ENCODE measurements around the gene RBM10.

Gene RBM10

DNA sequence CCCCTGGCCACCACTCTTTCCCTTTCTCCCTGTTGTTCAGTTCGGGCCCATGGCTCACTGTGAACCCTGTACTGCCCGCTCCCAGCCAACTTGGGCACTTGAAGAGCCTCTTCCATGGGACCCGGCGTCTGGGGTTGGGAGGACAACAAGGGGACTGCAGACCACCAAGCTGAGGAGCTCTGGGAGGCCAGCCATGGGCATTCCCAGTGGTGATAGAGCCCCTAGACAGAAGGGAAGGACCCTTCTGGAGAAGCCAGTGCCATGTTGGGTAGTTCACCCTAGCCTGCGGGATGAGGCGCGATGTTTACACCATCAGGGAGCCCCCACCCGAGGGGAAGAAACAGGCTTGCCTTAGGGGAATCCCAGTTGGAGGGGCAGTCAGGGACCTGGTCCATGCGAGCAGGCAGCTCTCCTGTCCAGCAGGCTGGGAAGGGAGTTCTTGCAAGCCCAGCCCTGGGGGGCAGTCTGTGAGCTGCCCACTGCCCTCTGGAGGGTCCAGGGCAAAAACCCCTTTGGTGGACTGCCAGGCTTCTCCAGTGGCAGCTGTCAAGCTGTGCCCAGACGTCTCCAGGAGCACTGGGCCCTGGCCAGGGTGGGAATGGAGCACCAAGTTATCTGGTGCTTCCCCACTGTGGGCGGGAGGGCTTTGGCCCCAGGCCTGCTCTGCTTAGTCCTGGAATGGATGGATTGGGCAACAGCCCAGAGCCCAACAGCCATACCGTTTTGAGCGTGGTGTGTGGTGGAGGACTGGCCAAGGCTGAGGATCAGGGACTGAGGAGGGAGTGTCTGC, 24.9 kb downstream of the RBM10 start:
- DNase-seq (ENCODE audit: low spot score) = no peak

DNA sequence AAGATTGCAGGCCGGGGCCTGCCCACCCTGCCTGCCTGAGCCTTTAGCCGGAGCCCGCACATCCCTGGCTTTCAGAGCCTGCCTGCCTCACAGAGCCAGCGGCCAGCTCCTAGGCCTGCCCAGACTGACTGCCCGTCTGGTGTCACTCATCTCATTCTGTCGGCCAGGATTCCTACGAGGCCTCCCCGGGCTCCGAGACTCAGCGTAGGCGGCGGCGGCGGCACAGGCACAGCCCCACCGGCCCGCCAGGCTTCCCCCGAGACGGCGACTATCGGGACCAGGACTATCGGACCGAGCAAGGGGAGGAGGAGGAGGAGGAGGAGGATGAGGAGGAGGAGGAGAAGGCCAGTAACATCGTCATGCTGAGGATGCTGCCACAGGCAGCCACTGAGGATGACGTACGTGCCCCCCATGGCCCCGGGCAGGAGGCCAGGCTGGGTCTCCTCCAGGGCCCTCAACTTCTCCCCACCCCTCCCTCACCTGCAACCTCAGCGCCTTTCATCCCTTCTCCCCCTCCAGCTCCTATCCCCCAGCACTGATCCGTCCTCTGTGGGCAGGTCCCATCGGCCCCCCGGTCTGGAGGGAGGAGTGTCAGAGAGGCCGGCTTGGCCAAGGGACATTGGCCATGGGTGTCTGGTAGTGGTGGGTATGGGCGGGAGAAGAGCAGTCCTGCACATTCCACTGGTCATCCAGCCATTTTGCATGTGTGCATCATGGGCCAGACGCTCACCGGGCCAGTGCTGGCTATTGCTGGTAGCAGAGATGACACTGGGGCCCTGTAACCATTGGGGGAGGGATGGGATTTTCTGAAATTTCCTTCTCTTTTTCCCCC, 26.1 kb downstream of the RBM10 start:
- TF ChIP-seq, protein P1, sequence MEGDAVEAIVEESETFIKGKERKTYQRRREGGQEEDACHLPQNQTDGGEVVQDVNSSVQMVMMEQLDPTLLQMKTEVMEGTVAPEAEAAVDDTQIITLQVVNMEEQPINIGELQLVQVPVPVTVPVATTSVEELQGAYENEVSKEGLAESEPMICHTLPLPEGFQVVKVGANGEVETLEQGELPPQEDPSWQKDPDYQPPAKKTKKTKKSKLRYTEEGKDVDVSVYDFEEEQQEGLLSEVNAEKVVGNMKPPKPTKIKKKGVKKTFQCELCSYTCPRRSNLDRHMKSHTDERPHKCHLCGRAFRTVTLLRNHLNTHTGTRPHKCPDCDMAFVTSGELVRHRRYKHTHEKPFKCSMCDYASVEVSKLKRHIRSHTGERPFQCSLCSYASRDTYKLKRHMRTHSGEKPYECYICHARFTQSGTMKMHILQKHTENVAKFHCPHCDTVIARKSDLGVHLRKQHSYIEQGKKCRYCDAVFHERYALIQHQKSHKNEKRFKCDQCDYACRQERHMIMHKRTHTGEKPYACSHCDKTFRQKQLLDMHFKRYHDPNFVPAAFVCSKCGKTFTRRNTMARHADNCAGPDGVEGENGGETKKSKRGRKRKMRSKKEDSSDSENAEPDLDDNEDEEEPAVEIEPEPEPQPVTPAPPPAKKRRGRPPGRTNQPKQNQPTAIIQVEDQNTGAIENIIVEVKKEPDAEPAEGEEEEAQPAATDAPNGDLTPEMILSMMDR (IDR thresholded peaks at IDR 0.05; ENCODE audit: extremely low read depth, missing control alignments) = no peak
- DNase-seq (ENCODE audit: low spot score) = no peak

More for the DNA sequence above, 24.9 kb downstream of the RBM10 start:
- TF ChIP-seq, protein P1 (IDR thresholded peaks at IDR 0.05; ENCODE audit: extremely low read depth, missing control alignments) = no peak

DNA sequence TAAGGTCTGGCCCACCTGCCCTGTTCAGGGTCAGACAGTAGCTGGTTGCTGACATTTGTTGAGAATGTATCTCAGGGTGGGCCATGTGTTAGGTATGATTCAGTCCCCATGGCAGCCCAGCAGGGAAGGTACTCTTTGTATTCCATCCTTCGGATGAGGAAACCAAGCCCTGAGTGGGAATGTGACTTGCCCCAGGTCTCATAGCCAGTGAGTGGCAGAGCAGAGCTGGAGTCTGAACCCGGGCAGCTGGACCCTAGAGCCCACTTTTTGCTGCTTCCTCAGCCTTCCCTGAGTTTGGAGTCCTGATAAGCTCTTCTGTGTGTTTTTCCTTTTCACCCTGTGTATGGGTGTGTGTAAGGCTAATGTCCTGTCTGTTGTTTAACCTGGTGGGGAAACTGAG, 27.0 kb downstream of the RBM10 start:
- TF ChIP-seq, protein P1 (IDR thresholded peaks at IDR 0.05; ENCODE audit: extremely low read depth, missing control alignments) = no peak
- DNase-seq (ENCODE audit: low spot score) = no peak

DNA sequence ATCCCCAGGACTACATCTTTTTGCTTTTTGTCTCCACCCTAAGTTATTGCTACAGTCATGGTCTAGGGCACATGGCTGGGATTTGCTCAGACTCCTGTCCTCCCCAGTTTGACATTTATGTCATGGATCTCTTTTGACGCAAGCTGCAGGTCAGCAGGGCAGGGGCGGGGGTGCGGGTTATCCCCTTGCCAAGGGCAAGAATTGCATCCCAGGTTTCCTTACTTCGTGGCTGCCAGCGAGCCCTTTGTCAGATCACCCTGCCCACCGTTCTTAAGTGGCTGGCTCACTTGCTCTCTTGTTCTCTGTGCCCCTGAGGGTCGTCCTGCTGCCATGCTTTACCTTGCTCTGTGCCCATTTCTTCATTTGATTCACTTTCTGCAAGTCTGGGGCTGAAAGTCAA, 27.5 kb downstream of the RBM10 start:
- no peak for DNase-seq (ENCODE audit: low spot score)
- TF ChIP-seq, protein P1 (IDR thresholded peaks at IDR 0.05; ENCODE audit: extremely low read depth, missing control alignments) = no peak

DNA sequence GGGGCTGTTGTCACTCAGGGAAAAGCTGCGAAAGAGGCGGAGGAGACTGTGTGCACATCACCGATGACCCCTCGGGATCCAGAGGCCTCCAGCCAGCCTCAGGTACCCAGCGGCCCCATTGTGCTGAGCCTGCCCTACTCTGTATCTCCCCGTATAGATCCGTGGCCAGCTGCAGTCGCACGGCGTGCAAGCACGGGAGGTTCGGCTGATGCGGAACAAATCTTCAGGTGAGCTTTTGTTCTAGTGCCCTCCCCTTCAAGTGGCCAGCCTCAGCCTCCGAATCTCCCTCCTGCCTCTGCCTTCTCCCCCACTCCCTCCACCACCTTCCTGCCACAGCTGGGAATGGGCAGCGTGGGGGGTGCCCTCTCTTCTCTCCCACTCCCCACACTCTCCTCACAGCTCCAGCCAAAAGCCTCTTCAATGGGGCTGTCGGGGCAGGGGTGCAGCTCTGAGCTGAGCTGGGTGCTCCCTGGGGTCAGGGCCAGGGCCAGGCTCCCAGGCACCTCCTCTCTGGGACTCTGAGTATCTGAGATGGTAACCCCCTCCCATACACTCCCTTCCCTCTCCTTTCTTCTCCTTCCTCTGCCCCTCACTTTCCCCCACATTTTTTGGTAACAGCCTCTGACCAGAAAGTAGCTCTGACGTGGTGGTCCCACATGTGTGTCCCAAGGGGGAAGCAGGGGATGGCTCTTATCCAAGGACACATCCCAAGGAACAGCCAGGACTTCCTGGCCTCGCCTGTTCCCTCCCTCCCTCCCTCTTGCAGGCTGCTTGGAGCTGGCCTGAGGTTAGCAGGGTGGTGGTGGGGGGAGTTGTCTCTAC, 28.2 kb downstream of the RBM10 start:
- DNase-seq (ENCODE audit: low spot score) = no peak
- TF ChIP-seq, protein P1 (IDR thresholded peaks at IDR 0.05; ENCODE audit: extremely low read depth, missing control alignments) = no peak

DNA sequence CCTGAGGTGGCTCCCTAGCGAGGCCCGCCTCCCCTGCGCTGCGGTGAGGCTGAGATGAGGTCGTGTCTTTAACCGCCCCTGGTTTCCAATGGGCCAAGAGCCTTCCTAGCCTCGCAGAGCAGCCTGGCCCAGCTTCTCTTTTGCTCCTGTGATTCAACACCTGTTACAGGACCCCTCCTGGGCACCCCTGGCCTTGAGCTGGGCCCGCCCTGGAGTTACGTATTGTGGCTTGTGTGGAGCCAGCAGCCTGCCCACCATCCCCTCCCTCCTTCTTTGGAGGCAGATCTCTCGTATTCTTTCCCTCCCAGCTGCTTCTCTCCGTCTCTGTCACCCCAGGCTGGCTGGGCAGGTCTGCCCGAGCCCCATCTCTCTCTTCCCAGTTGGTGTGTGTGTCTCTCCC, 29.4 kb downstream of the RBM10 start:
- TF ChIP-seq, protein P1 (IDR thresholded peaks at IDR 0.05; ENCODE audit: extremely low read depth, missing control alignments) = no peak
- DNase-seq (ENCODE audit: low spot score) = no peak

All from GM20000 (cell line).